ENCODE results near the gene ZFY.
"Not testable (repeated sequence)": the region's sequence is repeated elsewhere in the genome, so short reads cannot be mapped to it uniquely, and the experiment has no call there.

The ZFY gene

DNA sequence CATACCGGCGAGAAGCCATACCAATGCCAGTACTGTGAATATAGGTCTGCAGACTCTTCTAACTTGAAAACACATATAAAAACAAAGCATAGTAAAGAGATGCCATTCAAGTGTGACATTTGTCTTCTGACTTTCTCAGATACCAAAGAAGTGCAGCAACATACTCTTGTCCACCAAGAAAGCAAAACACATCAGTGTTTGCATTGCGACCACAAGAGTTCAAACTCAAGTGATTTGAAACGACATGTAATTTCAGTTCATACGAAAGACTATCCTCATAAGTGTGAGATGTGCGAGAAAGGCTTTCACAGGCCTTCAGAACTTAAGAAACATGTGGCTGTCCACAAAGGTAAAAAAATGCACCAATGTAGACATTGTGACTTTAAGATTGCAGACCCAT is 44.1 kb downstream of the ZFY start:
- DNase-seq = no peak

DNA sequence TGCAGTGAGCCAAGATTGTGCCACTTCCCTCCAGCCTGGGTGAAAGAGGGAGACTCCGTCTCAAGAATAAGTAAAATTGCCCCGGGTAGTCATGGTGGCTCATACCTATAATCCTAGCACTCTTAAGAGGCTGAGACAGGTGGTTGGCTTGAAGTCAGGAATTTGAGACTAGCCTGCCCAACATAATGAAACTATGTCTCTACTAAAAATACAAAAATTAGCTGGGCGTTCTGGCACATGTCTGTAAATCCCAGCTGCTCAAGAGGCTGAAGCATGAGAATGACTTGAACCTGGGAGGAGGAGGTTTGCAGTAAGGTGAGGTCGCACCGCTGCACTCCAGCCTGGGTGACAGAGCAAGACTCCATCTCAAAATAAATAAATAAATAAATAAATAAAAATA is 49.3 kb downstream of the ZFY start:
- no peak for DNase-seq

DNA sequence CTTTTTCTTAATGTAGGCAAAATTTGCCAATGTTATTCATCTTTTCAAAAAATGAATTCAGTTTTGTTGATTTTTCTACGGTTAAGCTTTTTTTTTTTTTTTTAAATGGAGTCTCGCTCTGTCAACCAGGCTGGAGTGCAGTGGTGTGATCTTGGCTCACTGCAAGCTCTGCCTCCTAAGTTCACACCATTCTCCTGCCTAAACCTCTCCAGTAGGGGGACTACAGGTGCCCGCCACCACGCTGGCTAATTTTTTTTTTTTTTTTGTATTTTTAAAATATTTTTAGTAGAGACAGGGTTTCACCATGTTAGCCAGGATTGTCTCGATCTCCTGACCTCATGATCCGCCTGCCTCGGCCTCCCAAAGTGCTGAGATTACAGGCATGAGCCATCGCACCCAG is 52.0 kb downstream of the ZFY start:
- DNase-seq = not testable (repeated sequence)

DNA sequence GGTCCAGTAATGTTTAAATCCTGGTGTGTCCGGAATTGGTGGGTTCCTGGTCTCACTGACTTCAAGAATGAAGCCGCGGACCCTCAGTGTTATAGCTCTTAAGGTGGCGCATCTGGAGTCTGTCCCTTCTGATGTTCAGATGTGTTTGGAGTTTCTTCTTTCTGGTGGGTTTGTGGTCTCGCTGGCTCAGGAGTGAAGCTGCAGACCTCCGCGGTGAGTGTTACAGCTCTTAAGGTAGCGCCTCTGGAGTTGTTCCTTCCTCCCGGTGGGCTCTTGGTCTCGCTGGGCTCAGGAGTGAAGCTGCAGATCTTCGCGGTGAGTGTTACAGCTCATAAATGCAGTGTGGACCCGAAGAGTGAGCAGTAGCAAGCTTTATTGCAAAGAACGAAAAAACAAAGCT is 62.2 kb downstream of the ZFY start:
- not testable (repeated sequence) for DNase-seq

GRCh38 chrY:3002190-3002589 is 67.0 kb downstream of the ZFY start:
- no peak for DNase-seq

- no peak for DNase-seq
Measured at GRCh38 chrY:3002680-3003515, 67.7 kb downstream of the ZFY start.

DNA sequence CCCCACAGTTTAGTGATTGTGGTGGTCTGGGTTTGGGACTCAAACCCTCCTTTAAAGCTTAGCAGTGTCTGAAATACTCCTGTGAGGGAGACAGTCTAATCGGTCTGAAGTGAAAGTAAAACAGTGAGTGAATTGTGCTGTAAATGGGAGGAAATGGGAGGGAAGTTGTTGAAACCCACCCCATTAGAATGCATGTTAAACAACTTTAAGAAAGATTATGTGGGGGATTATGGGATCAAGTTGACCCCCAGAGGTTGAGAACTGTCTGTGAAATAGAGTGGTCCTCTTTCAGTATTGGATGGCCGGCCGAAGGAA is 68.3 kb downstream of the ZFY start:
- no peak for DNase-seq

GRCh38 chrY:3003846-3004245 is 68.7 kb downstream of the ZFY start:
- DNase-seq = no peak

- DNase-seq = not testable (repeated sequence)
Measured at GRCh38 chrY:3006031-3006430, 70.8 kb downstream of the ZFY start.

DNA sequence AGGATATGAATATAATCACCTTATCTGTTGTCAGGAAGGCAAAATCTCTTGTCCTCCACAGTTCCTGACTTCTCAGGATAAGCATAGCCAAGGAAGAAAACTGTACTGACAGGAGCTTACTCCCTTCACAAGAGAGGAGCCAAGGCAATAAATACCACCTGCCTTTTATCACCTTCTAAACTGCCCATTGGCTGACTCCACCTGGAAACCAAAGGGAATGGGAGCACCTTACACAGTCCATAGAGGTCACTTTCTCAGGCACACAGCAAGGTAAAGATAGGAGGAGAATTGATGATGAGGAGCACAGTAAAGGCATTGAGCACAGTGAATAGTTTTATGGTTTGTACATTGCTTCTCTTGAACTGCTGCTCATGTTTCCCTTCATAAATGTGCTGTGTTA is 72.8 kb downstream of the ZFY start:
- no peak for DNase-seq

DNA sequence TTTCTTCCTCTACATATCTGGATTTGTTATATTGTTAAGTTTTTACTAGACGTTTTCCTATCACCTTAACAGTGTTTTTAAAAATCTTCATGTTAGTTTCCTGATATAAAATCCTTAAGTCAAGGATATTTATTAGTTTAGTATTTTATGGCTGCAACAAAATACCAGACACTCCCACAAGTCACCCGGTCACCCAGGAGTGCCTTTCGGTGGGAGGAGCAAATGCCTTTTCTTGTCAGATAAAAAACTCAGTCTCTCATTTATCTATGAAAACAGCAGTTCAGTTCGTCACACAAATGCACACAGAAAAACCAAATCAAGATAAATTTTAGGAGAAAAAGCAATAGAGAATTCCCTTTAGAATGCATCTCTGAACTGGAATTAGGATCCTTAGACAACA is 77.0 kb downstream of the ZFY start:
- DNase-seq = no peak

GRCh38 chrY:3016594-3016993 is 81.4 kb downstream of the ZFY start:
- DNase-seq = no peak

GRCh38 chrY:3018546-3018945 is 83.4 kb downstream of the ZFY start:
- no peak for DNase-seq

DNA sequence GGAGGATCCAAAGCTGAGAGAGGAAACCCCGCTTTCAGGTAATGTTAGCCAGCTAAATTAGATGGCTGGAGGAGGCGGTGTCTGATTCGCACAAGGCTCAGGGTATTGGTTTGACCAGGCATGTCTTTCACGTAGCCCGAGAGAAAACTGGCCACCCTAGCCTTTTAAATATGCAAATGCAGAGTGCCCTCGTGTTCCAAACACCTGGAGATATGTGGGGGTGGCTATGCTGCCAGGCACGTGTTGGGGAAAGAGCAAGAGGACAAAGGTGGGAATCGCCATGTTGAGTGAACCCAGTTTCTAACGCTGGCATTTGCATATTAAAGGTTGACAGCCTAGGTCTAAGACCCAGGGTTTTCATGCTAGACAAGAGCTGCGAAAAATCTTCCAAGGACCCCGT is 84.4 kb downstream of the ZFY start:
- DNase-seq = no peak

DNA sequence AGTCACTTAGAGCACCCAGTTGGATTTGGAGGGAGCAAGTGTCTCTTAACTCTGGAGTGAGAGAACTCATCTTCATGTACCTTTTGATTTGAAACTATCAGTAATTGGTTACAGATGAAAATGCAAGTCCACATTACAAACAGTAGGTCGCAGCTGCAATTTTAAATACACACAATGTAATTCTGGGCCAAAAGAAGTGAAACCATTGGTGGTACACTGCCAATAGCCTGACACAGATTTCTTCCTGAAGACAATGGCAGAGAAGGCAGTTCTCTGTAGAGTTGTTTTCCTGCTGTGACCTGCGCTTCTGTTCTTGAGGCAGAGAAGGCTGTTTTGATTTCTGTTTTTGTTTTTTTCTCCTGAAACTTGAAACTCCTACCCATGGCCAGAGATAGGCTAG is 86.0 kb downstream of the ZFY start:
- no peak for DNase-seq

DNA sequence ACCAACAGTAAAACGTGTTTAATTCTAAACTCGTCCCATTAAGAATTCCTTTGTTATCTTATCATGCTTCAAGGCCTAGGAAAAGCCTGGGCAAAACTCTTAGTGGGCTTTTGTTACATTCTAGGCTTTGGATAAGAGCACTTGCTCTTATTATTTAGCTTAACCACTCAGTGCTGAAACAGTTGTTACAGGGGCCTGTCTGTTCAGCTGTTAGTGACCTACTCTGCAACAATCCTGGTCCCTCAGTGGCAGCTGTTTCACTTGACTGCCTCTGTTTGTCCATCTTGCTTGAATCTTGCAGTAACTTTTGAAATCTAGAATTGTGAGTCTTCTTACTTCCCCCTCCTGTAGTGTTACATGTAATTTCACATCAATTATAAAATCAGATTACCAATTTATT is 88.4 kb downstream of the ZFY start:
- DNase-seq = no peak

- no peak for DNase-seq
Measured at GRCh38 chrY:3025357-3025756, 90.2 kb downstream of the ZFY start.
